GM12801 (cell line): Measurements from ENCODE around the gene CELA3A.

Experiments
- CTCF ChIP-seq: IDR thresholded peaks from one replicate; pipeline ENCODE4 v1.5.1; 2011; ENCODE audit warnings: control low read depth; ENCODE audit not compliant: insufficient read length; ENCODE audit errors: extremely low read depth

Gene CELA3A

GRCh38 chr1:22039594-22040285 is 38.3 kb downstream of the CELA3A start:
- TF ChIP-seq CTCF: no peak

GRCh38 chr1:22040286-22040623 is 38.8 kb downstream of the CELA3A start:
- no peak for TF ChIP-seq CTCF

GRCh38 chr1:22041505-22041904 is 40.0 kb downstream of the CELA3A start:
- no peak for TF ChIP-seq CTCF

GRCh38 chr1:22043198-22043769 is 41.8 kb downstream of the CELA3A start:
- no peak for TF ChIP-seq CTCF

GRCh38 chr1:22044690-22045420 is 43.4 kb downstream of the CELA3A start:
- TF ChIP-seq CTCF: no peak

- no peak for TF ChIP-seq CTCF
Measured at GRCh38 chr1:22045604-22046228, 44.3 kb downstream of the CELA3A start.

- no peak for TF ChIP-seq CTCF
Measured at GRCh38 chr1:22048351-22049192, 47.1 kb downstream of the CELA3A start.
